Neutrophil (primary cell): ENCODE data around the gene FAM117B.

ENCODE experiments used
- H3K27ac ChIP-seq: fragments of 200-600 bp; sonication (generic); 2 replicates; pipeline ENCODE4 v1.5.1; 2016; ENCODE audit warnings: mild to moderate bottlenecking, moderate library complexity
- H3K27me3 ChIP-seq: fragments of 200-600 bp; sonication (generic); 2 replicates; pipeline ENCODE4 v1.6.0; 2016; ENCODE audit warnings: mild to moderate bottlenecking
- H3K36me3 ChIP-seq: fragments of 200-600 bp; sonication (generic); 2 replicates; pipeline ENCODE4 v1.5.1; 2017
- H3K4me1 ChIP-seq, 2 experiments: fragments of 200-600 bp in 1 of 2; sonication (generic) in 1 of 2; 1 replicate in 1 of 2; 2 replicates in 1 of 2; pipeline versions ENCODE4 v1.5.1 to v1.6.1; 2013 to 2016; ENCODE audit warnings: low read depth in 1 of 2, low read length in 1 of 2, mild to moderate bottlenecking in 1 of 2, moderate library complexity in 1 of 2; ENCODE audit not compliant: control insufficient read depth in 1 of 2, insufficient read depth in 1 of 2
- H3K4me3 ChIP-seq, 2 experiments: fragments of 200-600 bp in 1 of 2; sonication (generic) in 1 of 2; 1 replicate in 1 of 2; 2 replicates in 1 of 2; pipeline ENCODE4 v1.5.1; 2013 to 2016; ENCODE audit warnings: low read depth in 1 of 2, low read length in 1 of 2, mild to moderate bottlenecking in 1 of 2, moderate library complexity in 1 of 2
- H3K9me3 ChIP-seq: fragments of 200-600 bp; sonication (generic); 2 replicates; pipeline ENCODE4 v1.5.1; 2016
- CTCF ChIP-seq: fragments of 200-600 bp; sonication (generic); IDR thresholded peaks from 2 replicates; pipeline ENCODE4 v1.5.1; 2016; ENCODE audit warnings: antibody characterized with exemption

FAM117B gene

DNA sequence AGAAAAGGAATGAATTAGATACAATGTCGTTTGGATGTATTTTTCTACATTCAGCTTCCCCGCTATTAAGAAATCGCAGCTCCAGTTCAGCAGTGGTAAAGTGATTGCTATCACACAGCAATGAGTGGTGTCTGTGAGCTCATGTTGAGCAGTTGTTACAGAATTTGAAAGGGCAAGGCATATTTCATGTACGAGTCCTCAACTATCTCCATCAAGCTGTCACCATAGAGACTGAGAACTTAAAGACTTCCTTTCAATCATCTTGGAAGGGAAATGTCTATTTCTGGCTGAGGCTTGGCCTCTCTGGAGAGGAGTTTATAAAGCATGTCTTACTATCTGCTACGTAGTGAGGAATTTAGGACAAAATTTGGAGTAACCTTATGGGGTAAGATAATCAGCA, 24.4 kb upstream of the FAM117B start:
- Histone ChIP-seq H3K4me1 (peaks cover 9 to 17% of the 10 kb centered on the region in 2 experiments), H3K36me3 (no peaks in the 10 kb centered on the region), H3K4me3 (no peak overlapping the region), H3K27ac (no peak overlapping the region), H3K27me3 (no peaks in the 10 kb centered on the region), H3K9me3 (no peaks in the 10 kb centered on the region)
- TF ChIP-seq CTCF = no peak

DNA sequence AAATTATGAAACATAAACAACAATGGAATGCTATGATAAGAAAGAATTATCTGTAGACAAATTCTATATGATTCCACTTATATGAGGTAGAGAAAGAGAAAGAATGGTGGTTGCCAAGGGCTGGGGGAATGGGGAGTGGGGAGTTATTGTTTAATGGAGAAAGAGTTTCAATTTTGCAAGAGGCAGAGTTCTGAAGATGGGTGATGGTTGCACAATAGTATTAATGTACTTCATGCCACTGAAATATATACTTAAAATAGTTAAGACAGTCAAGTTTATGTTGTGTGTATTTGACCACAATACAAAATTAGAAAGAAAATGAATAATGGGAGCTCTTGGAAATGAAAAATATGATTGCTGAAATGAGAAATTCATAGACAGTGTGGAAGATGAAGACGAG, 22.6 kb upstream of the FAM117B start:
- H3K27ac ChIP-seq = no peak overlapping the region

DNA sequence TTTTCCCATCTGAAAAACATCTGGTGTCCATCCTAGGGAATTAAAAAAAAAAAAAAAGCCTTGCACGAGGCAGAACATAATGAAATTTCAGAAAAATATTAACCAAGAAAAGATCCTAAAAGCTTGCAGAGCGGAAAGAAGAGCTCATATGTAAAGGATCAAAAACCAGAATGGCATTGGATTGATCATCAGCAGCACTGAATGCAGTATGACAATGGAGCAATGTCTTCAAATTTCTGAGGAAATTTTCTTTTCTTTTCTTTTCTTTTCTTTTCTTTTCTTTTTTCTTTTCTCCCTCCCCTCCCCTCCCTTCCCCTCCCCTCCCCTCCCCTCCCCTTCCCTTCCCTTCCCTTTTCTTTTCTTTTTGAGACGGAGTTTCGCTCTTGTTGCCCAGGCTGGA, 21.3 kb upstream of the FAM117B start:
- H3K27ac ChIP-seq = no peak overlapping the region
- H3K36me3 ChIP-seq = no peaks in the 10 kb centered on the region
- H3K27me3 ChIP-seq = no peaks in the 10 kb centered on the region
- H3K4me3 ChIP-seq = no peak overlapping the region
- TF ChIP-seq CTCF = no peak
- no peaks in the 10 kb centered on the region for H3K9me3 ChIP-seq
- peaks cover 9 to 14% of the 10 kb centered on the region in 2 experiments for H3K4me1 ChIP-seq

More for the DNA sequence above, 22.6 kb upstream of the FAM117B start:
- Histone ChIP-seq H3K27me3 (no peaks in the 10 kb centered on the region), H3K4me1 (peaks cover 9 to 17% of the 10 kb centered on the region in 2 experiments), H3K36me3 (no peaks in the 10 kb centered on the region), H3K4me3 (no peak overlapping the region), H3K9me3 (no peaks in the 10 kb centered on the region)
- no peak for TF ChIP-seq CTCF

- peaks cover 0 to 5% of the 10 kb centered on the region in 2 experiments for H3K4me1 ChIP-seq
- no peak for TF ChIP-seq CTCF
Observed at GRCh38 chr2:202624133-202624532, 10.6 kb upstream of the FAM117B start.

GRCh38 chr2:202627042-202627441, 7.7 kb upstream of the FAM117B start:
- Histone ChIP-seq H3K36me3 (no peaks in the 10 kb centered on the region), H3K4me1 (peaks cover 0 to 5% of the 10 kb centered on the region in 2 experiments), H3K4me3 (no peak overlapping the region), H3K27ac (no peak overlapping the region), H3K9me3 (no peaks in the 10 kb centered on the region), H3K27me3 (no peaks in the 10 kb centered on the region)
- no peak for TF ChIP-seq CTCF

More at GRCh38 chr2:202624133-202624532, 10.6 kb upstream of the FAM117B start:
- Histone ChIP-seq H3K36me3 (no peaks in the 10 kb centered on the region), H3K9me3 (no peaks in the 10 kb centered on the region), H3K27ac (no peak overlapping the region), H3K27me3 (no peaks in the 10 kb centered on the region), H3K4me3 (no peak overlapping the region)
